Dermis microvascular lymphatic vessel endothelial cell (primary cell): ENCODE data around the gene TMEM139. TPM values are rescaled to one million over a fixed set of nuclear protein-coding genes. Genes with fewer than 3 reads are reported as not detected.

Source experiments
- DNase-seq, 2 donors: peaks; one replicate each; pipeline versions ENCODE4 v3.0.0 to v3.0.0-alpha.2; 2010; ENCODE audit warnings: low read depth in 2 of 2
- total RNA-seq: library from RNA; depleted of rRNA; stranded (reverse); fragments of >200 nt; gene quantifications from 2 replicates; pipeline ENCODE4 v1.2.1, GENCODE V29; 2014

Gene TMEM139
- total RNA-seq, 1 donor from 2014 or later = not detected

GRCh38 chr7:143323653-143324052 lies 38.9 kb downstream of the TMEM139 start:
- DNase-seq = no peak

GRCh38 chr7:143325240-143325639 lies 40.5 kb downstream of the TMEM139 start:
- no peak for DNase-seq

GRCh38 chr7:143327903-143328302 lies 43.1 kb downstream of the TMEM139 start:
- no peak for DNase-seq

GRCh38 chr7:143329471-143330170 lies 44.9 kb downstream of the TMEM139 start:
- DNase-seq = no peak

GRCh38 chr7:143331179-143331801 lies 46.5 kb downstream of the TMEM139 start:
- no peak for DNase-seq

- no peak for DNase-seq
Observed at GRCh38 chr7:143334244-143334643, 49.5 kb downstream of the TMEM139 start.

- DNase-seq = no peak
Observed at GRCh38 chr7:143337216-143337615, 52.5 kb downstream of the TMEM139 start.

Other genes starting within 250 kb of the TMEM139 start
- not detected in 2 replicates for gene OR6V1, start 232.6 kb upstream of the TMEM139 start, total RNA-seq
- not detected in 2 replicates for gene PIP, start 152.9 kb upstream of the TMEM139 start, total RNA-seq
- not detected in 2 replicates for gene TAS2R39, start 101.5 kb upstream of the TMEM139 start, total RNA-seq
- not detected in 2 replicates for gene TAS2R40, start 62.9 kb upstream of the TMEM139 start, total RNA-seq
- 58.0 and 94.2 TPM in 2 replicates for gene GSTK1, start 21.5 kb upstream of the TMEM139 start, total RNA-seq
- 12.3 and 19.1 TPM in 2 replicates for gene CASP2, start 3.4 kb downstream of the TMEM139 start, total RNA-seq
- gene CLCN1, start 31.2 kb downstream of the TMEM139 start, total RNA-seq = not detected in 2 replicates
- 0.13 TPM in 2 replicates for gene FAM131B, start 77.8 kb downstream of the TMEM139 start, total RNA-seq
- gene ZYX, start 96.4 kb downstream of the TMEM139 start, total RNA-seq = 11.8 and 33.3 TPM in 2 replicates
- gene EPHA1, start 123.9 kb downstream of the TMEM139 start, total RNA-seq = under 0.01 TPM in 1 of 2 replicates, not detected in the other
- not detected in 2 replicates for gene TAS2R60, start 158.5 kb downstream of the TMEM139 start, total RNA-seq
- not detected in 2 replicates for gene TAS2R41, start 192.9 kb downstream of the TMEM139 start, total RNA-seq